ENCODE data around the gene TLCD1. TPM values are rescaled to one million over a fixed set of nuclear protein-coding genes. Genes with fewer than 3 reads are reported as not detected.

The TLCD1 gene
- total and polyA plus RNA-seq, 9 donors = 2.3 to 5.6 (median 4.1) TPM

DNA sequence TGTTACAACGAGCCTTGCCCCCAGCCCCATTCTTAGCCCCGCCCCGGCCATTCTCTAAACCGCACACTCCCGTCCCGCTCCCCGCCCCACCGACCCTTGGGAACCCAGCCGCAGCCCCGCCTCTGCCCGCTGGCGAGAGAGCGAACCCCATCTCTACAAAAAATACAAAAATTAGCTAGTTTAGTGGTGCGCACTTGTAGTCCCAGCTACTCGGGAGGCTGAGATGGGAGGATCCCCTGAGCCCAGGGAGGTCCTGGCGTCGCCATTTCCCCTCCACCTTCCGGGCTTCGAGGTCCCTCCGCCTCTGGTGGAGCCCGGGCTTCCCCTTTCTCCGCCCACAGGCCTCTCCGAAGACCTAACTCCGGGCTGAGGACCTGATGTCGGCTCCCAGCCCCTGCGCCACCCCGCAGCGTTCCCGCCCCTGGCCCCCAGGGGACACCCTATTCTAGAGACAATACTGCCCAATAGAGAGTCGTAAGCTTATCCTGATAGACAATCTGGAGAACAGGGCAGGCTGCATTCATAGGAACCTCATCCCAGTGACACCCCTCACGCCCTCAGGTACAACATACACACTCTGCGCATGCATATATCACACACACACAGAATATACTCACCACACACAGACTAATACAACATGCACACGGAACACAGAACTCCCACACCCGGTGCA, 13.9 kb downstream of the TLCD1 start:
- DNase-seq = peak; percentile 69
- Histone ChIP-seq H3K4me1 (ENCODE audit: control insufficient read depth, insufficient read depth, low read length) (peaks cover 41% of the 10 kb centered on the region), H3K4me3 (ENCODE audit: low read length) (peak overlapping the region; percentile 41), H3K36me3 (ENCODE audit: control insufficient read depth, insufficient read depth, low read length) (peaks cover 28% of the 10 kb centered on the region), H3K27ac (ENCODE audit: low read length) (peak overlapping the region; percentile 97), H3K9me3 (replicated peaks; ENCODE audit: control insufficient read depth, low read depth, low read length) (no peaks in the 10 kb centered on the region), H3K27me3 (ENCODE audit: control insufficient read depth, insufficient read depth, low read length) (no peaks in the 10 kb centered on the region)
- WGBS (ENCODE audit: insufficient coverage) = 10% methylated on average over 27 of the region's 34 CpGs

DNA sequence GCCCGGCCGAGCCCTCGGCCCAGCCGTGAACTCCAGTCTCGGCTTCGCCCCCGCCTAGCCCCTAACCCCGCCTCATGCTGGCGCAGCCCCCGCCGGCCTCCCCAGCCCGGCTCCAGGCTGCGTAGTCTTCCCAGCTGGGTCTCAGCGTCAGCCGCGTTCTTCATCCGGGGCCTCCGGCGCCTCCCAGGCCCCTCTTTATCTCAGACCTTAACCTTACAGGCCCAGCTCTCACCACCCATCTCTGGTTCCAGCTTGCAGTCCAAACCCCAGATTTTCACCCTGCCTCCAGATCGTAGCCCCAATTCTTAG, 14.4 kb downstream of the TLCD1 start, which contains the start of gene PROCA1:
PROCA1 (minus strand) TSS at position 166 of the 309 bp plus-strand sequence. CDS start 228 bp downstream, outside the sequence.
- H3K4me3 ChIP-seq (ENCODE audit: low read length) = peak within 1 kb of the TSS; percentile 59
- peaks cover 36% of the 10 kb centered on the region for H3K4me1 ChIP-seq (ENCODE audit: control insufficient read depth, insufficient read depth, low read length)
- H3K36me3 ChIP-seq (ENCODE audit: control insufficient read depth, insufficient read depth, low read length) = peaks cover 28% of the 10 kb centered on the region
- WGBS (ENCODE audit: insufficient coverage) = 1% methylated on average over 20 of the region's 20 CpGs
- H3K27me3 ChIP-seq (ENCODE audit: control insufficient read depth, insufficient read depth, low read length) = no peaks in the 10 kb centered on the region
- peak within 1 kb of the TSS; percentile 97 for H3K27ac ChIP-seq (ENCODE audit: low read length)
- H3K9me3 ChIP-seq (replicated peaks; ENCODE audit: control insufficient read depth, low read depth, low read length) = no peaks in the 10 kb centered on the region
- DNase-seq = no peak

DNA sequence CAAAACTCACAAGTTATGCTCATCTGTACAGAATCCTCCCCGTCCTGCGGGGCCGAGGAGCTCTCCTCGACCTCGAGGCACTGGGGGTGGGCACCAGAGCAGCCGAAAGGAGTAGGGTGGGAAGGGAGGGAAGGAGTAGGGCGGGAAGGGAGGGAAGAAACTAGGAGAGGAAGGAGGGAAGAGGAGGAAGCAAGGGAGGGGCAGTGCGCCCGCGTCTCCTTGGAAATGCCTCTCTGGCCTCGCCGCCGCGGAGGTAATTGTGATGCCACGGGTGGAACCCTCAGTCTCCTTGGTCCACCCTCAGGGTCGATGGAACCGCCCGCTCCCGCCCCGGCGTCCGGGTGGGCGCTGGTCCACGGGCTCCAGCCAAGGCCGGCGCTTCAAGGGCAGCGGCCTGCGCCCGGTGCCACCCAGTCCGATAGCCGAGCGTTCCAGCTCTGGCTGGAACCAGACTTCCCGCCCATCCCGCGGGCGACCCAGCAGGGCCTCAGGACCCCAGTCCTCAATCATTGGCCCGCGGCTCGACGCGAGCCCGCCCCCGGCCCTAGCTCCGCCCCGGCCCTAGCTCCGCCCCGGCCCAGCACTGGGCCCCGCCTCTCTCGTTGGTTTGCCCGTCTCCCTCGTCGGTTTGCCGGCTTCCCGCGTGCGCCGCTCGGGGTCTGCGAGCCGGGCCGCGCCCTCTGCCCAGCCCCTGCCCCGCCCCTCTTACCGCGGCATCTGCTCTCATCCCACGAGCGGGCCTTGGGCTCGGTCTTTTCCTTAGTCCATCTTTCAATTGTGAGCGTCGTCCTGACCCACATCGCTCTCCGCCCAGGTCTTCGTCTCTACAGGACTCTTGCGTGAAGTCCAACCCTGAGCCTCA, 14.9 kb downstream of the TLCD1 start:
- Histone ChIP-seq H3K4me1 (ENCODE audit: control insufficient read depth, insufficient read depth, low read length) (peaks cover 32% of the 10 kb centered on the region), H3K27me3 (ENCODE audit: control insufficient read depth, insufficient read depth, low read length) (no peaks in the 10 kb centered on the region), H3K36me3 (ENCODE audit: control insufficient read depth, insufficient read depth, low read length) (peaks cover 29% of the 10 kb centered on the region), H3K9me3 (replicated peaks; ENCODE audit: control insufficient read depth, low read depth, low read length) (no peaks in the 10 kb centered on the region), H3K4me3 (ENCODE audit: low read length) (peak overlapping the region; percentile 59), H3K27ac (ENCODE audit: low read length) (peak overlapping the region; percentile 97)
- WGBS (ENCODE audit: insufficient coverage) = under 1% methylated on average over 68 of the region's 74 CpGs
- DNase-seq = peak; percentile 95

DNA sequence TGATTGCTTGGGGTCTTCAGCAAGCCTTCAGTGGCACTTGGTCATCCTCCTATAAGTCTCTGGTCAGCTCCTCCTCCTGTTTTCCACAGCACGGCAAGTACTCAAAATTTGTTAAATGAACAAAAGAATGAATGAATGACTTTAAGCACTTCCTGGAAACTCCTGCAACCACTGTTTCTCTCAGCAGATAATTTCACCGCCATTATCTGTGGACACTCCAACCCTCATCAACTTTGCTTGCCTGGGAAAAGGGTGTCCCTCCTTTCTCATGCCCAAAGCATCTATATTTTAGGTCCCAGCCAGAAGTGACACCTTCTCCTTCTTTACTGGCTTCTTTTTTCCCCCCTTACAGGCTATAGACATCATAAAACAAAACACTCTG, 18.7 kb downstream of the TLCD1 start:
- Histone ChIP-seq H3K4me3 (ENCODE audit: low read length) (no peak overlapping the region), H3K4me1 (ENCODE audit: control insufficient read depth, insufficient read depth, low read length) (peaks cover 20% of the 10 kb centered on the region), H3K36me3 (ENCODE audit: control insufficient read depth, insufficient read depth, low read length) (peaks cover 36% of the 10 kb centered on the region), H3K27ac (ENCODE audit: low read length) (no peak overlapping the region), H3K27me3 (ENCODE audit: control insufficient read depth, insufficient read depth, low read length) (no peaks in the 10 kb centered on the region), H3K9me3 (replicated peaks; ENCODE audit: control insufficient read depth, low read depth, low read length) (no peaks in the 10 kb centered on the region)
- 73% methylated on average over 1 of the region's 2 CpGs for WGBS (ENCODE audit: insufficient coverage)
- no peak for DNase-seq

DNA sequence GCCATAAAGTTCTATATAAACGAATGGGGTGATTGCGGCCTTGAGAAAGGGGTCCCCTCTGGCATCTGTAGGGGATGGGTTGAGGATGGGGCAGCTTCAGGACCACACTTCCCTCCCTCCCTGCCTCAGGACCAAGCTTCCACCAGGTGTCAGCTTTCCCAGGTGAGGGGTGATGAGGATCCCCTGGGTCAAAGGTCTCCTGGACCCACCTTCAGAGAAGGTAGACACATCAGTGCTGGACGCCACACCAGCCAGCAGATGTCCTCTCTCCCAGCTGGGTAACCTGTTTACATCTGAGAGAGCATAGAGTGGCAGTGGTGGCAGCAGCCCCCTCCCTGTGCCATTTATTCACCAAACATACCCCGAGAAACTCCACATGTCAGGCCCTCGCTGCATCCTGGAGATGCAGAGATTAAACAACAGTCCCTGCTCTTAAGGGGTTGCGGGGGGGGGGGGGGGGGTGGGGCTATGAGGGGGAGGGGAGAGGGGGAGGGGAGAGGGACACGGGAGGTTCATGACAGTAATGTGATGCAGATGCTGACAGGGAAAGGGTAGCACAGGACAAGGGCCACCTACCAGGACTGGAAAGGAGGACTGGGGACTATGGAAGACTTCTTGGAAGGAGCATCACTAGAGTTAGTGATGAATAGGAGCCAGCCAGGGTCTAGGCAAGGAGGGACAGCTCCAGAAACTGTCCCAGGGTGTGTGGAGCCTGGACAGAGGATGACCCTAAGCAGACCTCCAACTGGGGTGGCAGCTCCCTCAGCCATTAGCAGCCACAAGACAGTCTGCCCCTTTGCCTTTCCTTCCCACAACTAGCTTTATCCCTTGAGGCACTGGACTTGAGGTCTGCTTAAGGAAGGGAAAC, 19.3 kb downstream of the TLCD1 start:
- WGBS (ENCODE audit: insufficient coverage) = no CpG with 5 or more reads among the region's 7 CpGs
- peaks cover 43% of the 10 kb centered on the region for H3K36me3 ChIP-seq (ENCODE audit: control insufficient read depth, insufficient read depth, low read length)
- no peaks in the 10 kb centered on the region for H3K27me3 ChIP-seq (ENCODE audit: control insufficient read depth, insufficient read depth, low read length)
- DNase-seq = no peak
- H3K4me1 ChIP-seq (ENCODE audit: control insufficient read depth, insufficient read depth, low read length) = peaks cover 14% of the 10 kb centered on the region
- no peak overlapping the region for H3K27ac ChIP-seq (ENCODE audit: low read length)
- no peak overlapping the region for H3K4me3 ChIP-seq (ENCODE audit: low read length)
- H3K9me3 ChIP-seq (replicated peaks; ENCODE audit: control insufficient read depth, low read depth, low read length) = no peaks in the 10 kb centered on the region

DNA sequence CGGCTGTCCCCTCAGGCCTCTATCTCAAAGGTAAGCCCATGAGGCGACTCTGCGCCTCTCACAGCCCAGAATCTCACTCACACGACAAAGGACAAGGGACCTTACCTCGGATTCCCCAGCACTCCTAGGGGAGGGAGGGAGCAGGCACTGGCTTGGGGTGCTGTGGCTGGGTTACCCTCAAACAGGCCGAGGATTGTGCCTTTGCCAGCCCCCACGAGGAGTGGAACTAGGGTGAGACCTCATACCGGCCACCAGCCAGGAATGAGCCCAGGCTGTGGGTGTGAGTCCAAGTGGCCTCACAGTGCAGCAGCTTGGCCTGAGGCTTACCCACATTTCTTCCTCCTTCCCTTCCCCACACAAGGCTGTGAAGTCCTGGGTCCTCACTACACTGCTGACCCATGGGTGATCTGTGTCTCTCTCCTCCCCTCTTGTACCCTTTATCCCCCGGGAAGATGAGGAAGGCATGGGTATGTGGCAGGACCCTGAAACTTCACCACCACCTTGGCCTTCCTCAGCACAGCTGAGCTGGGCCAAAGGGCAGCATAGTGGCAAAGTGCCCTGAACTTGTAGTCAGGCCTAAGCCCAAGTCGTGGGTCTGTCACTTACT, 20.2 kb downstream of the TLCD1 start:
- no peaks in the 10 kb centered on the region for H3K27me3 ChIP-seq (ENCODE audit: control insufficient read depth, insufficient read depth, low read length)
- 79% methylated on average over 4 of the region's 10 CpGs for WGBS (ENCODE audit: insufficient coverage)
- no peaks in the 10 kb centered on the region for H3K9me3 ChIP-seq (replicated peaks; ENCODE audit: control insufficient read depth, low read depth, low read length)
- DNase-seq = no peak
- peaks cover 10% of the 10 kb centered on the region for H3K4me1 ChIP-seq (ENCODE audit: control insufficient read depth, insufficient read depth, low read length)
- H3K27ac ChIP-seq (ENCODE audit: low read length) = no peak overlapping the region
- H3K4me3 ChIP-seq (ENCODE audit: low read length) = no peak overlapping the region
- peaks cover 51% of the 10 kb centered on the region for H3K36me3 ChIP-seq (ENCODE audit: control insufficient read depth, insufficient read depth, low read length)

DNA sequence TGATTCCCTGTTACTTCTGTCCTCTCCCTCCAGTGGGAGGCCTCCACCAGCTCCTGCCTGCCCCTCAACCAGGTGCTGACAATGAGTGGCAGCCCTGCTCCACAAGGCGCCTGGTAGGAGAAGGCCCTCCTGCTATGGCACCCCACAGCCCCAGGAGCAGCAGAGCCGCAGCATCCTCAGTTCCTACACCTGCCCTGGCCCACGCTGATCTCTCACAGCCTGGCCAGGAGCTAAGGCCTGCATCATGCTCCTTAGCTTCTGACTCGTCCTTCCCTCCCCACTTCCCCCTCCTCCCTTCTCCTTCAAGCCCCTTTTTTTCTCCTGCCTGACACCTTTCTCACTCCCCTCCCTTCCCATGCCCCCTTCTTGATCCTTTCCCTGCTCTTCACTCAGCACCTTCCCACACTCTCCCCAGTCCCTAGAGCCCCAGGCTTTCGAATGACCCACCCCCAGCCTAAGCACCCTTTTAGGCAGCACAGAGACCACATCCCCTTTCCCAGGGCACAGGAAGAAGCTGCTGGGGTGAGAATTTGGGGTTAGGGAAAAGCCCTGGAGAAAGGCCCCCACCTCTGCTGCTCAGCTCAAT, 20.9 kb downstream of the TLCD1 start:
- Histone ChIP-seq H3K27ac (ENCODE audit: low read length) (no peak overlapping the region), H3K36me3 (ENCODE audit: control insufficient read depth, insufficient read depth, low read length) (peaks cover 58% of the 10 kb centered on the region), H3K4me3 (ENCODE audit: low read length) (no peak overlapping the region), H3K27me3 (ENCODE audit: control insufficient read depth, insufficient read depth, low read length) (no peaks in the 10 kb centered on the region), H3K9me3 (replicated peaks; ENCODE audit: control insufficient read depth, low read depth, low read length) (no peaks in the 10 kb centered on the region), H3K4me1 (ENCODE audit: control insufficient read depth, insufficient read depth, low read length) (peaks cover 5% of the 10 kb centered on the region)
- DNase-seq = no peak
- WGBS (ENCODE audit: insufficient coverage) = 63% methylated on average over 4 of the region's 5 CpGs

DNA sequence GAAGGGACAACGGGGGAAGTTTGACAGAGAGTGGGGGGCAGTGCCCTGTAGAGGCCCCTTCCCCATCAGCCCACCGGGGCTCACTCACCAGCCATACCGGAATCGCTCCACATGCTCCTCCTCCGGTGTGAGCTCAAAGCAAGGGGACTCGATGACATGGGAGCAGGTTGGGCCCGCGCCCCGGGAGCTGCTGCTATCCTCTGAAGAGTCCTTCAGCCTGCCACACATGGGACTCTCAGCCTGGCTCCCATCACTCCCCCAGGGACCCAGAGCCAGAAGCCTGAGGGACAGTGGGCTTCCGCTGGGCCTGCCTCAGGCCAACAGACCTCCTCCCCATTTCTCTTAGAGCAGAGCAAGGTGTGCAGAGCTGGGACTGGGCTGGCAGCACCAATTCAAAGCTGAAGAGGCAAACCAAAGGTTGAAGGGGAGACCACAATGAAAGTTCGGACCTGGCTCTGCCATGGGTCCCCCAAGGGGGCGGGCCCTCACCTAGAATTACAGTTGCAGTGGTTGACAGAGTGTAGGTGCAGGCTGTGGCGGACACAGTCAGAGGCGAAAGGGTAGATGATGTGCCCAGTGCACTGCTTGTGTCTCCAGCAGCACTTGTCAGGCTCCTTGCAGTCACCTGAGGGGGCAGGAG, 21.7 kb downstream of the TLCD1 start:
- no peaks in the 10 kb centered on the region for H3K27me3 ChIP-seq (ENCODE audit: control insufficient read depth, insufficient read depth, low read length)
- no peak overlapping the region for H3K4me3 ChIP-seq (ENCODE audit: low read length)
- WGBS (ENCODE audit: insufficient coverage) = 78% methylated on average over 9 of the region's 14 CpGs
- H3K27ac ChIP-seq (ENCODE audit: low read length) = no peak overlapping the region
- peaks cover 66% of the 10 kb centered on the region for H3K36me3 ChIP-seq (ENCODE audit: control insufficient read depth, insufficient read depth, low read length)
- H3K9me3 ChIP-seq (replicated peaks; ENCODE audit: control insufficient read depth, low read depth, low read length) = no peaks in the 10 kb centered on the region
- DNase-seq = no peak
- no peaks in the 10 kb centered on the region for H3K4me1 ChIP-seq (ENCODE audit: control insufficient read depth, insufficient read depth, low read length)

DNA sequence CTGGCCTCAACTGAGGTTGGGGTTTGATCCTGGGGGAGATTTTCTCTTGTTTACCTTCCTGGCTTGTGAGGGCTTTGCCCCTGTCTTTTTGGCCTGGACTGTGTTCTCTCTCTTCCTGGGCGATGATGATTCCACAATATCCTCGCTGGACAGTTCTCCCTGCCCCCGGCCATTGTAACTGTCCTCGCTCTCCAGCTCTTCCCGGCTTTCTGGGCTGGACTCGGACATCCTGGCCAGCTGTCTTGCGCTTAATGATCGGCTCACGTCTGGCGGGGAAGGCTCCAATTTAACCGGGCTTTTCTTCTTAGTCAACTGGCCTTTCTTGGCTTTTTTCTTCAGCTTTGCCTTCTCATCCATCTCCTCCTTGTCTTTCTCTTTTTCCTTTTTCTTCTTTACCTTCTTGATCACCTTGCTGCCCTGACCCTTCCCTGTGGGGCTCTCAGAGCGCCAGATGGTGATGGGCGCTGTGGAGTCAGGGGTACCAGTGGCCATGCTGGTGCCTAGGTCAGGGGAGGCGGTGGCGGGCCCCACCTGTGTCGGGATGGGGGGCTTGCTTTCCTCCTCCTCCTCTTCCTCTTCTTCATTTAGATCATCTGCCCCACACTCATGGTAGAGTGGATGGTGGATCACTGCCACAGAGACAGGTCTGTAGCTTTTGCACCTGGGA, 22.3 kb downstream of the TLCD1 start:
- Histone ChIP-seq H3K36me3 (ENCODE audit: control insufficient read depth, insufficient read depth, low read length) (peaks cover 73% of the 10 kb centered on the region), H3K9me3 (replicated peaks; ENCODE audit: control insufficient read depth, low read depth, low read length) (no peaks in the 10 kb centered on the region), H3K4me1 (ENCODE audit: control insufficient read depth, insufficient read depth, low read length) (no peaks in the 10 kb centered on the region), H3K27ac (ENCODE audit: low read length) (no peak overlapping the region), H3K27me3 (ENCODE audit: control insufficient read depth, insufficient read depth, low read length) (no peaks in the 10 kb centered on the region), H3K4me3 (ENCODE audit: low read length) (no peak overlapping the region)
- WGBS (ENCODE audit: insufficient coverage) = 68% methylated on average over 11 of the region's 16 CpGs
- no peak for DNase-seq
